HG02571 (cell line): Measurements from ENCODE around the gene ANAPC2.

ENCODE experiments used
- ATAC-seq: cut with Tn5 transposase; IDR thresholded peaks from one replicate; pipeline ENCODE4 v1.9.1; 2021; ENCODE audit warnings: mild to moderate bottlenecking, moderate library complexity; ENCODE audit not compliant: unreplicated experiment

ANAPC2 gene

DNA sequence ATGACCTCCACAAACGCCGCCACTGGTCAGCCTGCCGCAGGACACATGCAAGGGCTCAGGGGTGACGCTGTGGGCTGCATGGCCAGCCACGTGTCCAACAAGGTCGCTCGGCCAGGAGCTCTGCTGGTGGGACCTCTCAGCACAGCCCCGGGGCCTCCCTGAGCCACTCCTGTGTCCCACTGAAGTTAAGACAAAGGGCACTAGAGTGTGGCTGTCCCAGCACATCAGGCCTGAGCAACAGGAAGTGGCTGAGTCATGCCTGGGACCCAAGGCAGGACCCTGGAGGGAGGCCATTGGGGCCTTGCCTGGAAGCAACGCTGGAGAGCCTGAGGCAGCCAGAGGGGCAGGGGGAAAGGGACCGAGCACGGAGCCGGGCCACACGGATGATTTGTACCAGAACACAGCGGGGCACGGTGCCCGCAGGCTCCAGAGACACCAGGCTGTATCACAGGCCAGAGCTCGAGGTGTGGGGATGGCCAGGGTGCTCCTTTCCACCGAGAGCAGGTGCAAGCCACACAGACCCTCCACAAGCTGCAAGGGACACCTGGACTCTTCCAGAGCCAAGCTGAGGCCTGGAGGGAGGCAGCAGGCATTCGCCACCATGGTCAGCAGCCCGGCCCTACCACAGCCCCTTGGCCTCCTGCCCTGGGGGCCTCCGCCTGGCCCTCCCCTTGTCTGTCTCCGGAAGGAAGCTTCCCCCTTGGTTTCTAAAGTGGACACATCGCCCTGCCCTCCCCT lies 10.0 kb downstream of the ANAPC2 start:
- no peak for ATAC-seq

DNA sequence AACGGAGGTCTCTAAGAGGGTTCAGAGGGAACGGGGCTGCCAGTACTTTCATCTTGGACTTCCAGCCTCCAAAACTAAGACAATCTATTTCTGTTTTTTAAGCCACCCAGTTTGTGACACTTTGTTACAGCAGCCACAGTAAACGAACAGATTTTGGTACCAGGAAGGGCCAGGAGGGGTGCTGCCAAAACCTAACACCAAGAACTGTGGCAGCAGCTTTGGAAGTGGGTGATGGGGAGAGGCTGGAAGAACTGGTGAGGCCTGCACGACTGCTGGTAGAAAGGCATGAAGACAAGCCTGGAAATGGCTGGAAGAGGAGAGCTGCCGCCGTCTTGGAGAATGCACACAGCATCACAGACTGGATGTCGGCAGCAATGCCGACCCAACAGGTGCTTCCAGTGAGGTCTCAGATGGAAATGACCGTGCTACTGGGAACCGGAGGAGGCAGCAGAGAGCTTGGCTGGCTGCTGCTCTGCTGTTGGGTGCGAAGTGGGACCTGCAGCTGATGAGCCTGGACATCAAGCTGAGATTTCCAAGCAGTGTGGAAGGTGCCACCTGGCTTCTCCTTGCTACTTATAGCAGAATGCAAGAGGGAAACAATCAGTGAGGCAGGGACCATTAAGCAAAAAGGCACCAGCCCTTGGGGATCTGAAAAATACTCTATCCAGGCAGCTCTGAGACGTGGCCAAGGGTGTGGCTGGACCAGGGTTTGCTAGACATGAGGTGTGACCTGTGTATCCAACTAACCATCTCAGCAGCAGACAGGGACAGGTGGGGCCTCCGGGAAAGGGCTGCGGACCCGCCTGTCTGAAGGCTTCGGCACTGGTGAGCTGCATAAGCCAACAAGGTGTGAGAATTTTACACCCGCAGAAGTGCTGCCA lies 11.8 kb downstream of the ANAPC2 start:
- ATAC-seq: no peak

DNA sequence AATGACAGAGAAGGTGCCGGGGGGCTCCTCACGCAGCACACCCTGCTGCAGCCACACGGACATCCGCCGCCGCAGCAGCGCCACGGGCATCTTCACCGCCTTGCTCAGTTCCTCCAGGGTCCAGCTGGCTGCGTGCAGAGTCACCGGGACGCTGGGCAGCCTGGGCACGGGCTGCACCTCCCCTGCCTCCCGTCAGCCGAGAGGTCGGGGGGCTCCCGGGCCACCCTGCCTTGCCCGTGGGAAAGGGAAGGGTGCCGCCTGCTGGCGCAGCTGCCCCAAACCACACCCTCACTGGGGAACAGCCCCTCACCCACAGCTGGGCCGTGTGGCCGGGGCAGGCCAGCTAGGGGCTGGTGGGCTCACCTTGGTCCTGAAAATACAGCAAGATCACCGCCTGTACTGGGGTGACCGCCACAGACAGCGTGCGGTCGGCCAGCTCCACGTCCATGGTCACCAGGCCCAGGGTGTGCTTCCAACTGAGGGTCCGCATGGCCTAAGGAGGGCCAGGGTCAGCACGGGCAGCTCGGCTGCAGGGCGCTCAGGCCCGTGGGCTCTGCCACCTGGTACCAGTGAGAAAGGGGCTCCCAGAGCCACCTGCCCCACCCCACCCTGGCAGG lies 12.9 kb downstream of the ANAPC2 start:
- ATAC-seq: no peak

DNA sequence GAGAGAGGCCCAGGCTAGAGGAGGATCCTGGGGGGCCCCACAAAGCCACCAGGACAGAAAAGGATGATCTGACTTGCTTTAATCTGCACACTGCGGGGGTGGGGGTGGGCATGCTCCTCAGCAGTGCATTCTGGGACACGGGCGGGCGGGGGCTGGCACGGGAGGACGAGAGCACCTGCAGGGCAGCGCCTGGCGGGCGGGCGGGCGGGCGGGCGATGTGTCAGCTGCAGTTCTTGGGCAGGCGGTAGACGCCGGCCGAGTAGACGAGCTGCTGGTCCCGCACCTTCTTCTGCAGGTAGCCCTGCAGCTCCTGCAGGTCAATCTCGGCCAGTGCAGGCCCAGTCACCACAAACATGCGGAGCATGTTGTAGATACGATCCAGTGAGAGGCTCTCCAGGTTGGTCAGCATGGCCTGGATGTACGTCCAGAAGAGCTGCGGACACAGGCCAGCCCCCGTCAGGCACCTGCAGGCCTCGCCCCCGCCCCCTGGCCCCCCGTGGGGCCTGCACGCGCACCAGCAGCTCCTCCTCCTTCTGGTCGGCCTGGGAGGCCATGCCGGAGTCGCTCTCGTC lies 13.6 kb downstream of the ANAPC2 start:
- no peak for ATAC-seq

DNA sequence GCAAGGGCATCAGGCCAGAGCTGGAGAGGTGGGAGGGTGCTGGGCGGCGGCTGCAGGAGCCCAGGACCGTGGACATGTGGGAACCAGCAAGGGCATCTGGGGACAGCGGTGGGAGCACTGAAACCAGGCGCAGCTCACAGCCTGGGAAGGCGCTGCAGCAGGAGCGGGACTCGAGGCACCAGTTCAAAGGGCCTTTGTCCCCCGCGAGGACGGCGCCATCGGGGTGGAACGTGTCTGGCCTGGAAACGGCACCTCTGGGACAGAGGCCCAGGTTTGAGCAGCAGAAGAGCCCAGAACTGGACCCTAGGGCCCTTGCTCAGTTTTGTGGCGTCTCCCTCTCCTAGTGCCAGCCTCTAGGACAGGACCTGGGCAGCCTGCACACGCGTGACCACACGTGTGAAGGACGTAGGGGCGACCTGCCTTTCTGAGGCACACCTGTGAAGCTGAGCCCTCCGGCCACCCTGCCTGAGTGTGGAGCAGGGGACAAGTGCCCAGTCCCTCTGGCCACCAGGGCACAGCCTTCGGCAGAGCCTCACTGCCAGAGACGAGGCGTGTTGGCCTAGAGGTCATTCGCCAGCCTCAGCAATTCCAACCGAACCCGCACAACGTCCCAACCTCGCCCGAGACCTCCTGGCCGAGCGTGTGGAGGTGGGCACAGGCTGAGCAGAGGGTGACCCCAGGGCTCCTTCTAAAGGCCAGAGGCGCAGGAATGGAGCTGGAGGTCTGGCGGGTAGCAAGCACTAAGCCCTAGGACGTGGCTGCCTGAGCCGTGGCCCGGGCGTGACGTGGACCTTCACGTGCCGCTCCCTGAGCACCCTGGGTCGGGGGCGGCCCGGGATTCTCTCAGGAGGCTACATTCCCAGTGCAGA lies 14.3 kb downstream of the ANAPC2 start:
- ATAC-seq: no peak

DNA sequence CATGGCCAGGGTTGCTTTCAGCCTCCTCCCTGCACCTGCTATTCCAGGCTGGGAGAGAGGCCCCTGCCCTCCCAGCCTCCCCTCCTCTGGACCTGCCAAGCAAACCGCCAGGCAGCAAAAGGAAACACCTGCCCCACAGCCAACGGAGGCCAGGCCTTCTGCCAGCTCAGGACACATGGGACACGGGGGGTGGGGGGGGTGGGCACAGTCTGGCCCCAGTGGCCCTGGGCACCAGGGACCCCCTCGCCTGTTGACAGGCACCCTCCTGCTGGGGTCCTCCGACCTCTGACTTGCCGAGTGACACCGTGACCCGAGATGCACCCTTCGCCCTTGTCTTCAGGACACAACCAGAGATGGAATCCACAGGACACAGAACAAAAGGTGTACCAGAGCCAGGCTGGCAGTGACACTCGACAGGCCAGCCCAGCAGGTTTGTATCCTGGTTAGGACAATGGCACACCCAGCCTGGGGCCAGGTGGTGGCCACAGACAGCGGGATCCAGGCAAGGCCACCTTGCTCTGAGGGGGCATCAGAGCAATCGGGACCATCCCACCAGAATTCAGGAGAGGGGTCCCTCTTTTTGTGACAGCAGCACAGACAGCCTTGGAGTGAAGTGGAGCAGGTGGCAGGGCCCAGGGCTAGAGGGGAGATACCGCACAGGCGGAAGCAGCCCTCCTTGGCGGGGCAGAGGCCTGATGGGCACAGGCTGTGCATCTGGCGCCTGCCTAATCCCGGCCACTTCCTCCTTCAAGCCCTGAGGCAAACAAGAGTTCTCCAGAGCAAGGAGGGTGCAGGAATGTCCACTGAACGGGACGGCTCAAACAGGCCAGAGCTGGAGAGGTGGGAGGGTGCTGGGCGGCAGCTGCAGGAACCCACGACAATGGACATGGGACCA lies 15.2 kb downstream of the ANAPC2 start:
- ATAC-seq: no peak

DNA sequence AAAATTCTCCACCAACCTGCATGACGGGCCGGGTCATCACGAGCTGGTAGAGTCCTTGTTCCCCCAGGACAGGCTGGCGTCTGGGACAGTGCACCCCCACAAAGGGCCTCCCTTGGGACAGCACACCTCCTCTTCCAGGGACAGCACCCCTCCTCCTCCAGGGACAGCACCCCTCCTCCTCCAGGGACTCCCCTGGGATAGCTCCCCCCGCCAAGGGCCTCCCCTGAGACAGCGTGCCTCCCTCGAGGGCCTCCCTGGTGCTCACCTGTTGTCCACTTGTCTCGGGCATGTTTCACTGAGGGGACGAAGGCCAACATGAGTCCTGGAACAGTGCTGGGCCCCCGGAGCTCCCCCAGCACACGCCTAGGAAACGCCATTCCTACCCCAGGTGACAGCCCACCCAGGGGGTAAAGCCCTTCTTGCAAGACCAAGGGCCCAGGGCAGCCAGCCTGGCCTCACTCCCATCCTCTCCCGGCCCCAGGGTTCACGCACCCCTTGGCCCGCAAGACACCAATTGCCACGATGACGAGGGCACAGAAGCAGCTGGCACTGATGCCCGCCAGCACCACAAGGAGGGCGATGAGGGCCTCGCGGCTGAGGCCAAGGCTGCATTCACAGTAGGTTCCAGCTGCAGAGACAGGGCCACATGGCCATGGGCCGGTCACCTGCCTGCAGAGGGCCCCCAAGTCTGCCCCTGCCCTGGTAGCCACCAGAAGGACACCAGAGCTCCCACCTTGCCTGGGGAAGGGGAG lies 17.0 kb downstream of the ANAPC2 start:
- no peak for ATAC-seq

DNA sequence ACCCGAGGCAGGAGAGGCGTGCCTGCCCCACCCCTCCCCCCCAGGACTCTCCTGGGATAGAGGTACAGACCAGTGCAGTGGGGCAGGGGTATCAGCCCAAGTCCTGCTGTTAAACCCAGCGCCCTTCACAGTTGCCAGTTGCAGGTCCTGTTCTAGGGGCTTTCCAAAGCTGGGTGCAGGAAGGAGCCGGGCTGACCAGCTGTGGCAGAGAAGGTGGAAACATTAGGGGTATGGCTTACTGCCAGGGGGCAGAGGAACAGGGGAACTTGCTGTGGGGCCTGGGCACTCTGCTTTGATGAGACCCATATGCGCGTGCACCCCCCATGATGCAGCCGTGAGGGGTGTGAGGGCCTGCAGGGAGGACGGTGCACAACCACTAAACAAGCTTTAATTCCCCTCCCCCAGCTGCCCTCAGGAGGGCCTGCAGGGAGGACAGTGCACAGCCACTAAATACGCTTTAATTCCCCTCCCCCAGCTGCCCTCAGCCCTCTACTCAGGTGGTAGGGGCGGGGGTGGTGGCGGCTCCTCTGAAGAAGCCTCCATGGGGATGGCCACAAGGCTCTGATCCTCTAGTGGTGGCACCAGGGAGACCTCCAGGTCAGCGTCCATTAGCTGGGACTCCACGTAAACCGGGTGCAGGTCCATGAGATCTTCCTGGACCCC lies 17.7 kb downstream of the ANAPC2 start:
- no peak for ATAC-seq

DNA sequence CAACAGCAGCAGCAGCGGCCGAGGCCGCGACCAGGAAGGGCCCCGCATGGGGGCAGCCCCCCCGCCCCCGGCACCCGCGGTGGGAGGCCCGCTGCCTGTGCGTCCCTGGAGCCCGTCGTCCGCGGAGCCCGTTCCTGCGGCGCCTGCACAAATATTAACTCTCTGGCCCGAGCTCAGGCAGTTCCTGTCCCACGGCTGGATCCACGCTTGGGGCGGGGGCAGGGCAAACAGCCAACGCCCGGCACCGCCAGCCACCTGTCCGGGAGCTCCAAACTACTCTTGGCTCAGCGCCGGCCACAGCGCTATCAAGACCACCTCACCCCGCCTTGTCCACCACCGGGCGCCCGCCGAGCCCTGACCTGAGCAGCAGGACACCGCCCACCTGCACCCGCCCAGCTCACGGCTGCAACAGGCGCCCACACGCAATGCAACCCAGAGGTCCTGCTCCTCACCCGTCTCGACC lies 18.4 kb downstream of the ANAPC2 start, which contains the start of gene LRRC26:
Gene LRRC26 (minus strand): TSS at position 156 of the 463 bp plus-strand sequence. CDS start 108 bp downstream, at position 48.
- no peak for ATAC-seq

DNA sequence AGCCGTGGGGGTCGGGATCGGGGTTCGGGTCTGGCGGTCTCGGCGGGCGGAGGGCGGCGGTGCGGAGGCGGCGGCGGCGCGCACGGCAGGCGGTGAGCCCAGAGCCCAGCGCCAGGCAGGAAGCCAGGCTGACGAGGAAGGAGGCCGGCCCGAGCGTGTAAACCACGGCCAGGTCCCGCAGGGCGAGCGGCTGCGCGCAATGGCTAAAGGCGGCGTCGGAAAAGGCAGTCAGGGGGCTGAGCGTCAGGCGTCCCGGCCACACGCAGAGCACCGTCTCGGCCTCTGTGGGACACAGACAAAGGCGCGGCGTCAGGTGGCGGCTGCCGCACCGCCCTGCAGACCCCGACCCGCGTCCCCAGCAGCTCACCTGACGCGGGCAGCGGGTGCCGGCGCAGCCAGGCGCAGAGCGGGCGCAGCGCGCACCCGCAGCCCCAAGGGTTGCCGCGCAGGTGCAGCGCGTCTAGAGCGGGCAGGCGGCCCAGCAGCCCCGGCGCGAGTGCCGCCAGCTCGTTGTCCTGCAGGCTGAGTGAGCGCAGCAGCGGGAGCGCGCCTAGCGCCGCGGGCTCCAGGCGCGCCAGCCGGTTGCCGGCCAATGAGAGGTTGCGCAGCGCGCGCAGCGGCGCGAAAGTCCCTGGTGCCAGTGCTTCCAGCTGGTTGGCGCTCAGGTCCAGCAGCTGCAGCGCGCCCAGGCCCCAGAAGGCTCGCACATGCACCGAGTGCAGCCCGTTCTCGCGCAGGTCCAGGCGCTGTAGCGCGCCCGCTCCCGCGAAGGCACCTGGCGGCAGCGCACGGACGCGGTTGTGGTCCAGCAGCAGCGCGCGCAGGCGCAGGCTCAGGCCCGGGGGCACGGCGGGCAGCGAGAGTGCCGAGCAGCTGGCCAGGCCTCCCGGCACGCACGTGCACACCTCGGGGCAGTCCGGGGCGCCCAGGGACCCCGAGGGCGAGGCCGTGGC lies 19.2 kb downstream of the ANAPC2 start:
- ATAC-seq: no peak

DNA sequence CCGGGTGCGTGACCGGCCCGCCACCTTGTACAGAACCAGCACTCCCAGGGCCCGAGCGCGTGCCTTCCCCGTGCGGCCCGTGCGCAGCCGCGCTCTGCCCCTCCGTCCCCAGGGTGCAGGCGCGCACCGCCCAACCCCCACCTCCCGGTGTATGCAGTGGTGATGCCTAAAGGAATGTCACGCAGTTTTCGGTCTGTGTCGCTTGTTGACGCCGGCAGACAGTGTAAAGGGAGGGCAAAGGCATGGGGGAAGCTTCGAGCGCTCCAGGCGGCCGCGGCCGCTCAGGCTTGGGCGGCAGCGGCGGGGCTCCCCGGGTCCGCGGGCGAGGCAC lies 19.8 kb downstream of the ANAPC2 start:
- ATAC-seq: no peak

DNA sequence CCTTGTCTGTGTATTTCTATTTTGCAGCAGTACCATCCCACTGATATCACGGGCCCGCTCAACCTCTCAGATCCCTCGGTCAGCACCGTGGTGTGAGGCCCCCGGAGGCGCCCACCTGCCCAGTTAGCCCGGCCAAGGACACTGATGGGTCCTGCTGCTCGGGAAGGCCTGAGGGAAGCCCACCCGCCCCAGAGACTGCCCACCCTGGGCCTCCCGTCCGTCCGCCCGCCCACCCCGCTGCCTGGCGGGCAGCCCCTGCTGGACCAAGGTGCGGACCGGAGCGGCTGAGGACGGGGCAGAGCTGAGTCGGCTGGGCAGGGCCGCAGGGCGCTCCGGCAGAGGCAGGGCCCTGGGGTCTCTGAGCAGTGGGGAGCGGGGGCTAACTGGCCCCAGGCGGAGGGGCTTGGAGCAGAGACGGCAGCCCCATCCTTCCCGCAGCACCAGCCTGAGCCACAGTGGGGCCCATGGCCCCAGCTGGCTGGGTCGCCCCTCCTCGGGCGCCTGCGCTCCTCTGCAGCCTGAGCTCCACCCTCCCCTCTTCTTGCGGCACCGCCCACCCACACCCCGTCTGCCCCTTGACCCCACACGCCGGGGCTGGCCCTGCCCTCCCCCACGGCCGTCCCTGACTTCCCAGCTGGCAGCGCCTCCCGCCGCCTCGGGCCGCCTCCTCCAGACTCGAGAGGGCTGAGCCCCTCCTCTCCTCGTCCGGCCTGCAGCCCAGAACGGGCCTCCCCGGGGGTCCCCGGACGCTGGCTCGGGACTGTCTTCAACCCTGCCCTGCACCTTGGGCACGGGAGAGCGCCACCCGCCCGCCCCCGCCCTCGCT lies 20.4 kb downstream of the ANAPC2 start:
- ATAC-seq: no peak

DNA sequence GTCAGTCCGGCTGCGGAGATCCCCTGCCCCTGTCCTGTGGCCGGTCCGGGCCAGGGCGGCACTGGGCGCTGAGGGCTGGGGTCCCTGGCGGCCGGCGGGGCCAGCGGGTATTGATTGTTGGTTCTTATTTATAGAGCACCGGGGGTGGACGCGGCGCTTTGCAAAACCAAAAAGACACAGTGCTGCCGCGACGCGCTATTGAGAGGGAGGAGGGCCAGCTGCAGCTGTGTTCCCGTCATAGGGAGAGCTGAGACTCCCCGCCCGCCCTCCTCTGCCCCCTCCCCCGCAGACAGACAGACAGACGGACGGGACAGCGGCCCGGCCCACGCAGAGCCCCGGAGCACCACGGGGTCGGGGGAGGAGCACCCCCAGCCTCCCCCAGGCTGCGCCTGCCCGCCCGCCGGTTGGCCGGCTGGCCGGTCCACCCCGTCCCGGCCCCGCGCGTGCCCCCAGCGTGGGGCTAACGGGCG lies 21.0 kb downstream of the ANAPC2 start:
- no peak for ATAC-seq

DNA sequence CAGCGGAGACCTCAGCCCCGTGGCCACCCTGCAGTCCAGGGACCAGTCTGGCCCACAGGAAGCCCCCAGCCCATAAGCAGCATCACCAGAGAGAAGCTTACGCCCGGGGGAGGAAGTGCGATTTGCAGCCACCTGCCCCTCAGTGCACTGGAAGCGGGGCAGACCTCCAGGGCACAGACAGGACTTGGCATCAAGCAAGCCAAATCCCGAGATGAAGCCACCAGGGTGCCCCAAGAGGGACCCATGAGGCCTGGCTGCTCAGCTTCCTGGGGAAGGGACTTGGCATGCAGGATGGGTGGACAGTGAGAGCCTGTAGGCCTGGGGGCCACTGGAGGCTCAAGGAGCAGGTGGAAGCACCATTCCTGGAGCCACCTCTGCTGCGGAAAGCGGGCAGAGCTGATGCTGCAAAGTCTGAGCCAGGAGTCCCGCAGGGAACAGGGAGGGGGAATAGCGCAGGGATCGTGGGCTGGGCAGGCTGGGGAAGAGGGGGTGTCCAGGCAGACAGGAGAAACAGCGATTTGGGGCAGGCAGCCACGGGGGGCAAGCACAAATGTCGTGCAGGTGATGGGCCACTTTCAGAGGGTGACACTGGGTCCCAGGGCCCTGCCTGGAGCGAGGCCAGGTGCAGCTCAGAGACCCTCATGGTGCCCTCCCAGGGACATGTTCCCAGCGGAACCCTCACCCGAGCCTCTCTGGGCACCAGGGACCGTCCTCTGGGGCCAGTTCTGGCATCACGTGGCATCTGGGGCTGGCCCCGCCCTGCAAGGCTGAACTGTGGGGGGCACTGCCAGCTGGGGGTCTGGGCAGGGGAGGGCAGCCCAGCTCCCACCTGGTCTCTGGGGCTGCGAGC lies 21.8 kb downstream of the ANAPC2 start:
- no peak for ATAC-seq

DNA sequence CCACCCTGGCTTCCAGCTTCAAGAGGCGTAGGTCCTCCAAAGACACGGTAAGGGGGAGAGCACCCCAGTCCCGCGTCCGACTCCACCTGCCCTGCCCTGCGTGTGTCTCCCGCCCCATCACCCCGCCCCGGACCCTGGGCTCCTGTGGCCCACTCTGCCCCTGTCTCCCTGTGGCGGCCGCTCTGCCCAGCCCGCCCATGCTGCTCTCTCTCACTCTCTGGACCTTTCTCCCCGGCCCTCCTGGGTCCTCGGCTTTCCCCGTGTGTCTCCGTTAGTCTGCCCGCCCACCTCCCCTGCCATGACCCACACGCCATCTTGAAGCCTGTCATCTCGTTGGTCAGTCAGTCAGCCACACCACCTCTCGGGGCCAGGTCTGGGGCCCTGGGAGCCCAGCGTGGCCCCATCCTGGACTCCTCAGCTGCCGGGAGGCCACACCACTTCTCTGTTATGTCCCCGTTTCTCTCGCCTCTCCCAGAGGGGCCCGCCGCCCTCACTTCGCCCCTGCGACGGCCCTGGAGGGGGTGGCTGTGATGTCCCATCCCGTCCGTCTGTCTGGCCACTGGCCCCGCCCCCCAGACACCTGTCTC lies 23.0 kb downstream of the ANAPC2 start:
- ATAC-seq: no peak
